HAP-1 (cell line): ENCODE data around the gene HMGXB4.

Source experiments
- DNase-seq, 2 experiments: peaks; one replicate each; pipeline ENCODE4 v3.0.0-alpha.2; 2016 to 2020; ENCODE audit warnings: low spot score in 2 of 2
- H3K27me3 ChIP-seq: fragments of 250-450 bp; sonication (Bioruptor Pico); 2 replicates; pipeline ENCODE4 v1.5.1; 2020; ENCODE audit warnings: low read depth, mild to moderate bottlenecking, moderate library complexity
- H3K36me3 ChIP-seq: fragments of 250-450 bp; sonication (Bioruptor Pico); replicated peaks from 2 replicates; pipeline ENCODE4 v1.5.1; 2020; ENCODE audit warnings: mild to moderate bottlenecking
- H3K4me1 ChIP-seq: fragments of 250-450 bp; sonication (Bioruptor Pico); 2 replicates; pipeline ENCODE4 v1.5.1; 2020; ENCODE audit warnings: mild to moderate bottlenecking
- H3K4me3 ChIP-seq: fragments of 250-450 bp; sonication (Bioruptor Pico); 2 replicates; pipeline ENCODE4 v1.5.1; 2020; ENCODE audit warnings: mild to moderate bottlenecking, moderate library complexity
- H3K9me3 ChIP-seq: fragments of 250-450 bp; sonication (Bioruptor Pico); 2 replicates; pipeline ENCODE4 v1.5.1; 2020; ENCODE audit warnings: mild to moderate bottlenecking, moderate library complexity
- in situ Hi-C: fragments of 300-500 bp; cut with MboI; formaldehyde crosslinking; loops from 3 replicates; pipeline ENCODE4 v1.14.3; 2020; ENCODE audit warnings: low sequenced_read_pairs, inconsistent platforms, mixed read lengths

HMGXB4 gene

GRCh38 chr22:35330258-35330861 is 73.1 kb downstream of the HMGXB4 start:
- peaks cover 5% of the 10 kb centered on the region for H3K36me3 ChIP-seq
- no peaks in the 10 kb centered on the region for H3K4me1 ChIP-seq
- DNase-seq: no peak
- no peaks in the 10 kb centered on the region for H3K9me3 ChIP-seq
- H3K27me3 ChIP-seq: no peaks in the 10 kb centered on the region
- in situ Hi-C loops: no loop called here
- H3K4me3 ChIP-seq: no peak overlapping the region

- H3K36me3 ChIP-seq: peaks cover 5% of the 10 kb centered on the region
- H3K9me3 ChIP-seq: no peaks in the 10 kb centered on the region
- in situ Hi-C loops: no loop called here
- H3K4me3 ChIP-seq: no peak overlapping the region
- H3K27me3 ChIP-seq: no peaks in the 10 kb centered on the region
- DNase-seq: no peak
- H3K4me1 ChIP-seq: no peaks in the 10 kb centered on the region
Measured at GRCh38 chr22:35332278-35332677, 75.0 kb downstream of the HMGXB4 start.

DNA sequence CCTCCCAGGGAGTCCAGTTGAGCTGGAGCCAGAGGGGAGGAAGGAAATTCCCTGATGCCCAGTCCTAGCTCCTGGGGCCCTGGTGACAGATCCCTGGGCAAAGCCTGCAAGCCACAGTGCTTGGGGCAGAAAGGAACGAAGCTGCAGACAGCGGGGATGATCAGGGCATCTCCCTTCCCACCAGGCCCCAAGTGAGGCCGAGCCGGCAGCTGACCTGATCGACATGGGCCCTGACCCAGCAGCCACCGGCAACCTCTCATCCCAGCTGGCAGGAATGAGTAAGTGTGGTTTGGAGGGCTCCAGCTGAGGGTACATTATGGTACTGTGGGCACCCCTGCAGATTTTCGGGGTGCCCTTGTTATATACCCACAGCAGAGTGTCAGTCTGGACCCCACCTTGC is 75.9 kb downstream of the HMGXB4 start:
- no peak for DNase-seq
- no peak overlapping the region for H3K4me3 ChIP-seq
- no peaks in the 10 kb centered on the region for H3K4me1 ChIP-seq
- H3K27me3 ChIP-seq: no peaks in the 10 kb centered on the region
- in situ Hi-C loops: no loop called here
- no peaks in the 10 kb centered on the region for H3K9me3 ChIP-seq
- no peaks in the 10 kb centered on the region; the same call in none of the 2 replicates for H3K36me3 ChIP-seq

DNA sequence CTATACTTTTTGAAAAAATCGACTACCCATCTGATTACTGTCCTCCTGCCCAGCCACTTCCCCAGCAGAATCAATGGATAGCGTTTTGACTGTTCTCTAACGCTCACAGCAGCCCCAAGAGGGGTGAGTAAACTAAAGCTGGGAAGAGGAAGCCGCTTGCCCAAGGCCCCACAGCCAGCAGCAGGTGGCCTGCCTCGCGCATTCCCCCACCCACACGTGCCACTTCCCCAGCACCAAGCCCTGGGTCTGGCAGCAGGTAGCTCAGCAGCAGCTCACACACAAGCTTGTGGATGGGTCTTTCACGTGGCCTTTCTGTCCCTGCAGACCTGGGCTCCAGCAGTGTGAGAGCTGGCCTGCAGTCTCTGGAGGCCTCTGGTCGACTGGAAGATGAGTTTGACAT is 76.7 kb downstream of the HMGXB4 start:
- DNase-seq: no peak
- in situ Hi-C loops: no loop called here
- Histone ChIP-seq H3K4me3 (no peak overlapping the region), H3K27me3 (no peaks in the 10 kb centered on the region), H3K9me3 (no peaks in the 10 kb centered on the region), H3K36me3 (no peaks in the 10 kb centered on the region; the same call in none of the 2 replicates), H3K4me1 (no peaks in the 10 kb centered on the region)

- Histone ChIP-seq H3K4me1 (no peaks in the 10 kb centered on the region), H3K27me3 (no peaks in the 10 kb centered on the region), H3K36me3 (no peaks in the 10 kb centered on the region; the same call in none of the 2 replicates), H3K9me3 (no peaks in the 10 kb centered on the region), H3K4me3 (no peak overlapping the region)
- in situ Hi-C loops: no loop called here
- DNase-seq: no peak
Measured at GRCh38 chr22:35335468-35335867, 78.2 kb downstream of the HMGXB4 start.

DNA sequence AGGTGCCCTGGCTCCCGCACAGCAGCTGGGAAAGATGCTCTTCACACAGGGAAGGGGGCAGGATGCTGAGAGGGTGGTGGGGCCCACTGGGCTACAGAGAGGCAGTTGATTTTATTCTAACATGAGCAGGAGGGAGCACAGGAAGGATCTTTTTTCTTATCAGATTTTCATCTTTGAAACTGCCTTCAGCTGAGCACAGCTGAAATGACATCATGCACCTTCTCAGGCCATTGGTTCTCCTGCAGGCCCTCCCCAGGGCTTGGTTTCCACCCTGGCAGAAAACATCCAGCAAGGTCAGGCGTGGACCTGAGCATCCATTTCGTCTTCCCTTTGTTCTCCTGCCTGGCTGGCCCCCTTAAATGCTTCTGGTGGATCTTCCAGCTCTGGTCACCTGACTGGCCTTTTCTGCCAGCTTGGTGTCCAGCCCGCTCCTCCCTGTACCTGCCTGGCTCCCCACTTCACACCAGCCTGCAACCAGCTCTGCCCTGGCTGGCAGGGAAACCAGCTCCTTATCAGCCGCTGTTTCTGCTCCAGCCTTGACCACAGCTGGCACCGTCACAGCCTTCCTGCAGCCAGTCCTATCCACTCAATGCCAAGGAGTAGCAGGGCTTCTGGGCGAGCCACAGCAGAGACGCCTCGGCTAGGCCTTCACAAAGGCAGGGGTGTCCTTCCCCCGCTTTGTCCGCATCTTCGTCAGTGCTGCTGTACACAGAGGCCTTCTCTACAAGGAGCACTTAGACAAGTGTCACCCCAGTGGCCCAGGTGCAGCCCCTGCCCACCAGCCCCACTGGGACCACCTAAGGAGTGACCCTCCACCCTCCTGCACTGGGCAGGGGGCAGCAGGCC is 78.9 kb downstream of the HMGXB4 start:
- Histone ChIP-seq H3K4me3 (no peak overlapping the region), H3K27me3 (no peaks in the 10 kb centered on the region), H3K9me3 (no peaks in the 10 kb centered on the region), H3K4me1 (no peaks in the 10 kb centered on the region), H3K36me3 (no peaks in the 10 kb centered on the region; the same call in none of the 2 replicates)
- DNase-seq: no peak
- in situ Hi-C loops: no loop called here

- DNase-seq: no peak
Measured at GRCh38 chr22:35337932-35338331, 80.6 kb downstream of the HMGXB4 start.

DNA sequence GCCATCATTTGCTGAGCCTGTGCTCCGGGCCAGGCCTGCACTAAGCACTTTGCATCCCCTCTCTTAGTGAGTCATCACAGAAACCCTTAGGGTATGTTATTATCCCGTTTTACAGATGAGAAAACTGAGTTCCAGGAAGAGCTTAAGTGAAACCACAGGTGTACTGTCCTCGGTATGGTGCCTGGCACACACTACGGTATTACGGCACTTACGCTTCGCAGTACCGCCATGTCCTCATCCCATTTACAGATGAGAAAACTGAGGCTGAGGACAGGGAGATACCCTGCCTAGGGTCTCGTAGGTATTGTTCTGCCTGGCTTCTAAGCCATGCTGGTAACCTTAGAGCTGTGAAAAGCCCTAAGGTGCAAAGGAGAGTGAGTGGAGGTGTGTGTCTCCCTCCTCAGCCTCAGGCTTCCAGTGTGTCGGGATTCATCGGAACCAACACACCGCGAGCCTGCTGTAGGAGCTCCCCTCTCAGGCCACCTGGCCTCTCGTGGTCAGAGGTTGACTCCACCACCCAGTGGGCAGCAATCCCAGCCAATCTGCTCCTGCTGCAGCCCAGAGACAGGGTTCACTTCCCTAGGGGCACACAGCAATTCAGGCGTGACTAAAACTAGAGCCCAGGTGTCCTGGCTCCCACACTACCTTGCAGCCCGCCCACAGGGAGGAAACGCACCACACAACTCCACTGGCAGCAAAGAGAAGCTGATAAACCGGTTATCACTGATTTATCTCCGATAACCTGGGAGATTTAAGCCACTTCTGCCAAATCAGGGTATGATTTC is 84.0 kb downstream of the HMGXB4 start:
- in situ Hi-C loops: no loop called here
- Histone ChIP-seq H3K27me3 (no peaks in the 10 kb centered on the region), H3K4me1 (no peaks in the 10 kb centered on the region), H3K36me3 (no peaks in the 10 kb centered on the region), H3K4me3 (no peak overlapping the region), H3K9me3 (no peaks in the 10 kb centered on the region)
- DNase-seq: no peak

More at GRCh38 chr22:35337932-35338331, 80.6 kb downstream of the HMGXB4 start:
- in situ Hi-C loops: no loop called here
- no peak overlapping the region for H3K4me3 ChIP-seq
- no peaks in the 10 kb centered on the region for H3K9me3 ChIP-seq
- no peaks in the 10 kb centered on the region for H3K4me1 ChIP-seq
- no peaks in the 10 kb centered on the region; the same call in none of the 2 replicates for H3K36me3 ChIP-seq
- H3K27me3 ChIP-seq: no peaks in the 10 kb centered on the region

- Histone ChIP-seq H3K27me3 (no peaks in the 10 kb centered on the region), H3K9me3 (no peaks in the 10 kb centered on the region), H3K4me1 (no peaks in the 10 kb centered on the region), H3K36me3 (no peaks in the 10 kb centered on the region), H3K4me3 (no peak overlapping the region)
- in situ Hi-C loops: no loop called here
- DNase-seq: no peak
Measured at GRCh38 chr22:35342390-35342789, 85.1 kb downstream of the HMGXB4 start.

GRCh38 chr22:35343664-35344550 is 86.6 kb downstream of the HMGXB4 start:
- H3K9me3 ChIP-seq: no peaks in the 10 kb centered on the region
- in situ Hi-C loops: no loop called here
- no peaks in the 10 kb centered on the region for H3K27me3 ChIP-seq
- no peaks in the 10 kb centered on the region for H3K36me3 ChIP-seq
- H3K4me3 ChIP-seq: no peak overlapping the region
- no peak for DNase-seq
- no peaks in the 10 kb centered on the region for H3K4me1 ChIP-seq

- Histone ChIP-seq H3K4me3 (no peak overlapping the region), H3K9me3 (no peaks in the 10 kb centered on the region), H3K27me3 (no peaks in the 10 kb centered on the region), H3K4me1 (no peaks in the 10 kb centered on the region), H3K36me3 (no peaks in the 10 kb centered on the region)
- DNase-seq: no peak
- in situ Hi-C loops: no loop called here
Measured at GRCh38 chr22:35344956-35345690, 87.8 kb downstream of the HMGXB4 start.
